Caco-2 (cell line): ENCODE results near the gene MGAT5B. TPM values are rescaled to one million over a fixed set of nuclear protein-coding genes. Genes with fewer than 3 reads are reported as not detected.

Source experiments
- BruUV-seq: library from RNA; stranded (reverse); fragments of 400-500 nt; replicated peaks from 2 replicates; lab custom pipeline; 2021; lab: Mats Ljungman, UMichigan
- CTCF ChIA-PET: fragments of 300-600 bp; sonication (Branson Sonifier 250); formaldehyde crosslinking; loops from one replicate; lab custom pipeline; 2022; ENCODE audit warnings: antibody characterized with exemption; lab: Charles Lee
- POLR2A ChIA-PET: fragments of 300-600 bp; sonication (Branson Sonifier 250); formaldehyde crosslinking; loops from one replicate; lab custom pipeline; 2022; ENCODE audit warnings: antibody characterized with exemption; lab: Charles Lee
- DNase-seq, 2 experiments: peaks; one replicate each; pipeline versions ENCODE4 v3.0.0 to v3.0.0-alpha.2; 2020 to 2022
- H3K27me3 ChIP-seq: replicated peaks from 2 replicates; pipeline ENCODE4 v1.6.0; 2011; ENCODE audit warnings: low read length; ENCODE audit not compliant: control insufficient read depth, insufficient read depth
- H3K36me3 ChIP-seq: 2 replicates; pipeline ENCODE4 v1.5.1; 2011; ENCODE audit warnings: low read length; ENCODE audit not compliant: control insufficient read depth, insufficient read depth
- H3K4me1 ChIP-seq: fragments of 250-450 bp; sonication (Bioruptor Pico); 2 replicates; pipeline ENCODE4 v1.5.1; 2020; ENCODE audit warnings: mild to moderate bottlenecking
- H3K4me3 ChIP-seq: 2 replicates; pipeline ENCODE4 v1.5.1; 2011; ENCODE audit warnings: low read depth, mild to moderate bottlenecking, control low read depth, low read length
- H3K9me3 ChIP-seq: fragments of 250-450 bp; sonication (Bioruptor Pico); 2 replicates; pipeline ENCODE4 v1.5.1; 2020; ENCODE audit warnings: mild to moderate bottlenecking, moderate library complexity
- H3K27ac Mint-ChIP-seq: one replicate; pipeline ENCODE4 v1.8.0; 2022; ENCODE audit warnings: mixed read lengths; ENCODE audit not compliant: unreplicated experiment
- H3K27me3 Mint-ChIP-seq: one replicate; pipeline ENCODE4 v1.8.0; 2022; ENCODE audit warnings: mixed read lengths; ENCODE audit not compliant: insufficient read depth, unreplicated experiment
- H3K36me3 Mint-ChIP-seq: one replicate; pipeline ENCODE4 v1.8.0; 2022; ENCODE audit warnings: mild to moderate bottlenecking, mixed read lengths; ENCODE audit not compliant: insufficient read depth, unreplicated experiment
- H3K4me1 Mint-ChIP-seq: one replicate; pipeline ENCODE4 v1.8.0; 2022; ENCODE audit warnings: low read depth, mixed read lengths; ENCODE audit not compliant: unreplicated experiment
- H3K4me3 Mint-ChIP-seq: one replicate; pipeline ENCODE4 v1.8.0; 2022; ENCODE audit warnings: mild to moderate bottlenecking, moderate library complexity, mixed read lengths; ENCODE audit not compliant: unreplicated experiment
- H3K9me3 Mint-ChIP-seq: one replicate; pipeline ENCODE4 v1.8.0; 2022; ENCODE audit warnings: mixed read lengths; ENCODE audit not compliant: unreplicated experiment
- intact Hi-C: fragments of 100-400 bp; cut with micrococcal nuclease; formaldehyde crosslinking; loops from one replicate; pipeline ENCODE4 v1.10.0; 2022; ENCODE audit not compliant: unreplicated experiment
- total RNA-seq: library from RNA; stranded (reverse); gene quantifications from 2 replicates; pipeline ENCODE4 v1.2.3, GENCODE V29; 2022
- TF ChIP-seq, protein P1 (sequence below), 2 experiments: fragments of 200-600 bp in 1 of 2; IDR thresholded peaks; 1 replicate in 1 of 2; 2 replicates in 1 of 2; pipeline versions ENCODE4 v1.5.1 to v1.8.0; 2011 to 2022; ENCODE audit warnings: antibody characterized with exemption in 1 of 2, control low read depth in 1 of 2, inconsistent platforms in 1 of 2, low read depth in 1 of 2, low read length in 1 of 2, mild to moderate bottlenecking in 1 of 2, moderate library complexity in 1 of 2; ENCODE audit not compliant: insufficient read depth in 1 of 2, severe bottlenecking in 1 of 2, unreplicated experiment in 1 of 2

The MGAT5B gene
- total RNA-seq, 1 experiment from 2014 or later: 9.1 TPM

DNA sequence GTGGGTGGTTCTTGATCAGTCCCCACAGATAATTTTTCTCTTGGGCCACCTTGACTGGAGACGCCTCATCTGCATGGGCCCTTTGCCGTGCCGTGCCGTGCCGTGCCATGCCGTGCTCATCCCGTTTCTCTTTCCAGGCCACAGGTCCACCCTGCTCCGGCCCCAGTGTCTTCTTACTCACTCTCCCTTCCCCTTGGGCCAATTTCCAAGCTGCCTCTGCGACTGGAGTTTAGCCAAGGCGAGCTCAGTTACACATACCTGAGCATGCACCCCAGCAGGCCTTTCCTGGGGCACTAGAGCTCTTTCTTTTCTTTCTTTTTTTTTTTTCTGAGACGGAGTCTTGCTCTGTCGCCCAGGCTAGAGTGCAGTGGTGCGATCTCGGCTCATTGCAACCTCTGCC is 40.5 kb upstream of the MGAT5B start:
- Histone ChIP-seq H3K4me1 (no peaks in the 10 kb centered on the region), H3K4me3 (no peak overlapping the region), H3K27me3 (no peaks in the 10 kb centered on the region), H3K36me3 (no peaks in the 10 kb centered on the region), H3K9me3 (no peaks in the 10 kb centered on the region)
- ChIA-PET CTCF (interaction anchor here (0.6 kb wide), 1 partner anchor 300 kb away, joined by 4 read pairs; no protein-coding TSS in a partner anchor), POLR2A (interaction anchor here (0.6 kb wide), 1 partner anchor 65 kb away, joined by 8 read pairs; no protein-coding TSS in a partner anchor)
- no peak overlapping the region for H3K27ac Mint-ChIP-seq
- H3K27me3 Mint-ChIP-seq: peaks cover 7% of the 10 kb centered on the region
- no peaks in the 10 kb centered on the region for H3K36me3 Mint-ChIP-seq
- intact Hi-C loops: no loop called here
- H3K9me3 Mint-ChIP-seq: no peaks in the 10 kb centered on the region
- no peak overlapping the region for H3K4me3 Mint-ChIP-seq
- TF ChIP-seq, protein P1, sequence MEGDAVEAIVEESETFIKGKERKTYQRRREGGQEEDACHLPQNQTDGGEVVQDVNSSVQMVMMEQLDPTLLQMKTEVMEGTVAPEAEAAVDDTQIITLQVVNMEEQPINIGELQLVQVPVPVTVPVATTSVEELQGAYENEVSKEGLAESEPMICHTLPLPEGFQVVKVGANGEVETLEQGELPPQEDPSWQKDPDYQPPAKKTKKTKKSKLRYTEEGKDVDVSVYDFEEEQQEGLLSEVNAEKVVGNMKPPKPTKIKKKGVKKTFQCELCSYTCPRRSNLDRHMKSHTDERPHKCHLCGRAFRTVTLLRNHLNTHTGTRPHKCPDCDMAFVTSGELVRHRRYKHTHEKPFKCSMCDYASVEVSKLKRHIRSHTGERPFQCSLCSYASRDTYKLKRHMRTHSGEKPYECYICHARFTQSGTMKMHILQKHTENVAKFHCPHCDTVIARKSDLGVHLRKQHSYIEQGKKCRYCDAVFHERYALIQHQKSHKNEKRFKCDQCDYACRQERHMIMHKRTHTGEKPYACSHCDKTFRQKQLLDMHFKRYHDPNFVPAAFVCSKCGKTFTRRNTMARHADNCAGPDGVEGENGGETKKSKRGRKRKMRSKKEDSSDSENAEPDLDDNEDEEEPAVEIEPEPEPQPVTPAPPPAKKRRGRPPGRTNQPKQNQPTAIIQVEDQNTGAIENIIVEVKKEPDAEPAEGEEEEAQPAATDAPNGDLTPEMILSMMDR (IDR thresholded peaks at IDR 0.05; ENCODE audit: insufficient read depth in 1 of 2, low read depth in 1 of 2, low read length in 1 of 2, severe bottlenecking in 1 of 2, unreplicated experiment in 1 of 2): no peak
- DNase-seq: no peak
- BruUV-seq: no TSS peak
- no peaks in the 10 kb centered on the region for H3K4me1 Mint-ChIP-seq

DNA sequence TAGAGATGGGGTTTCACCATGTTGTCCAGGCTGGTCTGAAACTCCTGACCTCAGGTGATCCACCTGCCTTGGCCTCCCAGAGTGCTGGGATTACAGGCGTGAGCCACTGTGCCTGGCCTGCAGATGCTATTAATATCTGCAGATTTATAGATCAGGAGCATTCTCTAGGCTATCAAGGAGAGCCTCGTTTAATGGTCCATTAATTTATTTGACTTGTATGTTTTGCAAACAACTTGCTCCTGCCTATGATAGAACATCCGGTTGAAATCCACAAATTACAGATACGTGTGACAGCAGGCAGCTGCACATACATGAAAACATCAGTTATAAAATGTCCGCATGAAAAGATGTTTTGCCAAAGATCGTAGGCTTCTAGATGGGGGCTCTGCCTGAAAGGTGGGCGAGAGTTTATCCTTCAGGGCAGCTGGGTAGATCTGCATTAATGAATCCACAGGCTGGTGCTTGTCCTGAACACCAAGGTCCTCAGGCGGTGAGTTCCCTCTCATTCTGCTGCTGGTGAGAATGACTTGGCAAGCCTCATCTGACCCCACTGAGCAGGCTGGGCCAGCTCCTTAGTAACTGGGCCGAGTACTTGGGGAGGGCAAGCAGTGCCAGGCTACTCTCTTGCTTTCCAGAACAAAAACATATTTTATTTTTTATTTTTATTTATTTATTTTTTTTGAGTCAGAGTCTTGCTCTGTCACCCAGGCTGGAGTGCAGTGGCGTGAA is 37.1 kb upstream of the MGAT5B start:
- intact Hi-C loops: no loop called here

DNA sequence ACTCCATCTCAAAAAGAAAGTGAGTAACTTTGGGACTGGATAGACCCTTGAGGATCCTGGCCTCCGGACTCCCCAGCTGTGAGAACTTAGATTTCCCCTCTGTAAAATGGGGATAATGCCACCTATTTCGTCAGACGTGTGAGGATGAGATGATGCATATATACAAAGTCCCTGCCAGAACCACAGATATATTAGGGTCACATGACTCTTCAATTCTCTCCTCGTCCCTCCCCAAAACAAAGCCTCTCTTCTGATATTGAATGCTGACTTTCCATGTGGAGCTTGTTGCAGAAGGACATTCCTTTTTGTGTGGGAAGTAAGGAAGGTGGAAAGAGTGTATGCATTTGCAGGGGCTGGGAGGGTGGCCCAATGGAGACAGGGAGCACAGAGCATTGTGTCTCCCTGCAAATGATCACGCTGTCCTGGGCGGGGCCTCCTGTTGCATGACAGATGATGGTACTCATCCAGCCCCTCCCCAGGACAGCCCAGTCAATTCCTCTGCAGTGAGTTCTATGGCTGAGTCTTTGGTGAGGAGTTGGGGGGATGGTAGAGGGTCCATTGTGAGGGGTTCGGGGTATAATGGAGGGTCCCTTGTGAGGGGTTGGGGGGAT is 35.1 kb upstream of the MGAT5B start:
- Histone ChIP-seq H3K36me3 (no peaks in the 10 kb centered on the region), H3K4me1 (no peaks in the 10 kb centered on the region), H3K4me3 (no peak overlapping the region), H3K9me3 (no peaks in the 10 kb centered on the region), H3K27me3 (no peaks in the 10 kb centered on the region)
- Mint-ChIP-seq H3K9me3 (no peaks in the 10 kb centered on the region), H3K36me3 (no peaks in the 10 kb centered on the region), H3K4me1 (no peaks in the 10 kb centered on the region), H3K4me3 (no peak overlapping the region), H3K27me3 (peaks cover 2% of the 10 kb centered on the region), H3K27ac (no peak overlapping the region)
- ChIA-PET POLR2A (no interaction called here), CTCF (interaction anchor here (1.2 kb wide), 1 partner anchor 9 kb away, joined by 5 read pairs; no protein-coding TSS in a partner anchor)
- BruUV-seq: no TSS peak
- TF ChIP-seq, protein P1 (IDR thresholded peaks at IDR 0.05; ENCODE audit: insufficient read depth in 1 of 2, low read depth in 1 of 2, low read length in 1 of 2, severe bottlenecking in 1 of 2, unreplicated experiment in 1 of 2): no peak
- intact Hi-C loops: no loop called here
- no peak for DNase-seq

More for the DNA sequence above, 37.1 kb upstream of the MGAT5B start:
- TF ChIP-seq, protein P1 (IDR thresholded peaks at IDR 0.05; ENCODE audit: insufficient read depth in 1 of 2, low read depth in 1 of 2, low read length in 1 of 2, severe bottlenecking in 1 of 2, unreplicated experiment in 1 of 2): no peak
- H3K27ac Mint-ChIP-seq: no peak overlapping the region
- H3K36me3 Mint-ChIP-seq: no peaks in the 10 kb centered on the region
- peaks cover 3% of the 10 kb centered on the region for H3K27me3 Mint-ChIP-seq
- no peak for DNase-seq
- H3K4me3 ChIP-seq: no peak overlapping the region
- H3K36me3 ChIP-seq: no peaks in the 10 kb centered on the region
- no peaks in the 10 kb centered on the region for H3K9me3 ChIP-seq
- BruUV-seq: no TSS peak
- no peaks in the 10 kb centered on the region for H3K27me3 ChIP-seq
- H3K9me3 Mint-ChIP-seq: no peaks in the 10 kb centered on the region
- no peak overlapping the region for H3K4me3 Mint-ChIP-seq
- no peaks in the 10 kb centered on the region for H3K4me1 ChIP-seq
- ChIA-PET CTCF (no interaction called here), POLR2A (no interaction called here)
- H3K4me1 Mint-ChIP-seq: no peaks in the 10 kb centered on the region
